ENCODE results near the gene TMEM171.

GRCh38 chr5:73170522-73170921 lies 50.1 kb downstream of the TMEM171 start:
- TF ChIP-seq CTCF (IDR thresholded peaks at IDR 0.05; ENCODE audit: poor library complexity) (peak; percentile 29), EZH2 (IDR thresholded peaks at IDR 0.05; ENCODE audit: borderline replicate concordance) (no peak)

Data from hepatocyte (in vitro differentiated cells).